Fibroblast of lung (primary cell): ENCODE data around the gene PHF1.

ENCODE experiments used
- EZH2 ChIP-seq: IDR thresholded peaks from 2 replicates; pipeline ENCODE4 v1.5.1; 2012; ENCODE audit warnings: low read length, control low read depth, mild to moderate bottlenecking; ENCODE audit errors: missing control alignments
- TF ChIP-seq, protein P1 (sequence below), 2 donors: IDR thresholded peaks in 1 of 2; conservative IDR thresholded peaks in 1 of 2; 1 replicate in 1 of 2; 2 replicates in 1 of 2; pipeline ENCODE4 v1.5.1; 2011 to 2012; ENCODE audit warnings: low read length in 2 of 2, control low read depth in 1 of 2, inconsistent platforms in 1 of 2, low read depth in 1 of 2, mild to moderate bottlenecking in 1 of 2

DNA sequence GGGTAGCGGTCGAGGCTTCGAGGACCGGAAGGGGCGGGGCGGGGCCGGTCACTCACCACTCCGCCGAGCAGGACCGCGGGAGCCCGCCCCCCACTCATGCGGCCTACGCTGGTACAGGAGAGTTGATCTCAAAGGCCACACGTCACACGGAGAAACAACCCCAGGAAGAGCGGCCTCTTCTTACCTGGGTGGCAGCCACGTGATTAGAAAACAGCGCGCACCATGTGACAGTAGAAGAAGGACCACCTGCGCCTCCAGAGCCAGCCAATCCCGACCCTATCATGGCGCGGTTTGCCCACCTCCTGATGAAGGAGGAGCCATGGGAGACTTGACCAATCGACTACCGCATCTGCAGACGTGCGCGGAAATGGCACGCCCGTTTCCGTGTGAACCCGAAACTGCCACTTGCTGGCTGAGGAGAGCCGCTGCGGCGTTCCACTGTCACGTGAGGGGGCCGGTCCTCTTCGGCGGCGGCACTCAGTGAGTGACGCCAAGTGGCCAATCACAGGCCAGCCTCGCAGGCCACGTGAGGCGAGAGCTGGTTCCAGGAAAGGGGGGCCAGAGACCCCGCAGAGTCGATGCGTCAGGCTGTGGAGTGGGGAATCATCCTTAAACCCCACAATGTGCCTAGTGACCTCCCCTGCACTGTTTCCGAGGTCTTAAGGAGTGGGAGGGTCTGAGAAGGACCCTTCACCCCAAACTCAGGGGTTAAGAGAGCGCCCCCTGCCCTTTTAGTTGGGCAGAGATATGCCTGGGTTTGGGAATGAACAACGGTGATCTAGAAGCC lies 7.3 kb downstream of the PHF1 start, which contains the start of gene CUTA:
- TF ChIP-seq, protein P1, sequence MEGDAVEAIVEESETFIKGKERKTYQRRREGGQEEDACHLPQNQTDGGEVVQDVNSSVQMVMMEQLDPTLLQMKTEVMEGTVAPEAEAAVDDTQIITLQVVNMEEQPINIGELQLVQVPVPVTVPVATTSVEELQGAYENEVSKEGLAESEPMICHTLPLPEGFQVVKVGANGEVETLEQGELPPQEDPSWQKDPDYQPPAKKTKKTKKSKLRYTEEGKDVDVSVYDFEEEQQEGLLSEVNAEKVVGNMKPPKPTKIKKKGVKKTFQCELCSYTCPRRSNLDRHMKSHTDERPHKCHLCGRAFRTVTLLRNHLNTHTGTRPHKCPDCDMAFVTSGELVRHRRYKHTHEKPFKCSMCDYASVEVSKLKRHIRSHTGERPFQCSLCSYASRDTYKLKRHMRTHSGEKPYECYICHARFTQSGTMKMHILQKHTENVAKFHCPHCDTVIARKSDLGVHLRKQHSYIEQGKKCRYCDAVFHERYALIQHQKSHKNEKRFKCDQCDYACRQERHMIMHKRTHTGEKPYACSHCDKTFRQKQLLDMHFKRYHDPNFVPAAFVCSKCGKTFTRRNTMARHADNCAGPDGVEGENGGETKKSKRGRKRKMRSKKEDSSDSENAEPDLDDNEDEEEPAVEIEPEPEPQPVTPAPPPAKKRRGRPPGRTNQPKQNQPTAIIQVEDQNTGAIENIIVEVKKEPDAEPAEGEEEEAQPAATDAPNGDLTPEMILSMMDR (conservative IDR thresholded peaks at IDR 0.05 in 1 of 2, IDR thresholded peaks at IDR 0.05 in 1 of 2; ENCODE audit: low read depth in 1 of 2, low read length in 2 of 2): peak; percentile 10 to 19
- no peak for TF ChIP-seq EZH2
